ENCODE data around the gene CLHC1. TPM values are rescaled to one million over a fixed set of nuclear protein-coding genes. Genes with fewer than 3 reads are reported as not detected.

The CLHC1 gene
- total RNA-seq, 1 donor from 2014 or later: not detected

DNA sequence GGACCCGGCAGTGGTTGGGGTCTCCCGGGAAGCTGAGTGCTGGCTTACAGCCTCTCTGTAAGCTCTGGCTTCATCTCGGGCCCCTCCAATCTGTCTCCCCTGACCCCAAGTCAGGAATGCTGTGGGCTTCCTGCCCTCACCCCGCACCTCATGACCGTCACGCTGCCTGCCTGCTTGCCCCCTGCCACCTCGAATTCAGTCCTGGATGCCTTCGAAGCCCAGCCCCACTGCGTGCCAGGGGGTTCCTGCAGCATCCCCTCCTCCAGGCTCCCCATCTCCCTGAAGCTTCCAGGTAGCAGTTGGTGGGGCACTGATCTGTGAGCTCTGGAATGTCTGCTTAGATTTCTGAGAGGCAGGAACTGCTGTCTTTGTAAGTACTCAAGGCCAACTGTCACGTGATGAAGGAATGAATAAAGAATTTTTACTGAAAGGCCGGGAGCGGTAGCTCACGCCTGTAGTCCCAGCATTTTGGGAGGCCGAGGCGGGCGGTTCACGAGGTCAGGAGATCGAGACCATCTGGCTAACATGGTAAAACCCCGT is 6.5 kb downstream of the CLHC1 start:
- H3K9me3 ChIP-seq: no peaks in the 10 kb centered on the region
- H3K27me3 ChIP-seq: no peaks in the 10 kb centered on the region
- no peak for DNase-seq (ENCODE audit: low spot score in 2 of 2)
- peaks cover 0 to 5% of the 10 kb centered on the region in 2 donors for H3K4me1 ChIP-seq
- H3K36me3 ChIP-seq: no peaks in the 10 kb centered on the region
- intact Hi-C loops (cut with DNase I): no loop called here
- H3K27ac ChIP-seq: no peak overlapping the region
- TF ChIP-seq, protein P1, sequence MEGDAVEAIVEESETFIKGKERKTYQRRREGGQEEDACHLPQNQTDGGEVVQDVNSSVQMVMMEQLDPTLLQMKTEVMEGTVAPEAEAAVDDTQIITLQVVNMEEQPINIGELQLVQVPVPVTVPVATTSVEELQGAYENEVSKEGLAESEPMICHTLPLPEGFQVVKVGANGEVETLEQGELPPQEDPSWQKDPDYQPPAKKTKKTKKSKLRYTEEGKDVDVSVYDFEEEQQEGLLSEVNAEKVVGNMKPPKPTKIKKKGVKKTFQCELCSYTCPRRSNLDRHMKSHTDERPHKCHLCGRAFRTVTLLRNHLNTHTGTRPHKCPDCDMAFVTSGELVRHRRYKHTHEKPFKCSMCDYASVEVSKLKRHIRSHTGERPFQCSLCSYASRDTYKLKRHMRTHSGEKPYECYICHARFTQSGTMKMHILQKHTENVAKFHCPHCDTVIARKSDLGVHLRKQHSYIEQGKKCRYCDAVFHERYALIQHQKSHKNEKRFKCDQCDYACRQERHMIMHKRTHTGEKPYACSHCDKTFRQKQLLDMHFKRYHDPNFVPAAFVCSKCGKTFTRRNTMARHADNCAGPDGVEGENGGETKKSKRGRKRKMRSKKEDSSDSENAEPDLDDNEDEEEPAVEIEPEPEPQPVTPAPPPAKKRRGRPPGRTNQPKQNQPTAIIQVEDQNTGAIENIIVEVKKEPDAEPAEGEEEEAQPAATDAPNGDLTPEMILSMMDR (IDR thresholded peaks at IDR 0.05): no peak
- no peak overlapping the region for H3K4me3 ChIP-seq

DNA sequence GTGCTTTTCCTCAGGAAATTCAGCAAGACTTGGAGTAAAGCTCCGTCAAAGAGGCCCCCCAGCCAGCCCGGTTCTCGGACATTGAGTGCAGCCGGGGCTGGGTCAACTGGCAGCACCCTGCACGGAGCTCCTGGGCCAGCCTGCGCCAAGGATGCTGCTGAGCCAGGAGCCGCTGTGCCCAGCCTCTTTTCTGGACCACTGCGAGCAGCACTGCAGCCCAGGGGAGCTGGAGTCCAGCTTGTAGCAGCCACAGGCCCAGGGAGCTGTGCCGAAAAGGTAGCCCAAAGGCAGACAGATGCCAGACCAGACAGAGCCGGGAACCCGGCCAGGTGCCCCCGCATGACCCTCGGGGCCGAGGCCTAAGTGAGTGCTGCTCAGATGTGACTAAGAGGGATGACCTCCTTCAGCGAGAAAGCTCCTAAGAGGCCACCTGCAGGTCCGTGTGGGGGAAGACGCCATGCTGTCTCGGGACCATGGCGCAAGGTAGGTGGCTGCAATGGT is 7.3 kb downstream of the CLHC1 start:
- H3K27me3 ChIP-seq: no peaks in the 10 kb centered on the region
- H3K4me1 ChIP-seq: peaks cover 0 to 5% of the 10 kb centered on the region in 2 donors
- no peak overlapping the region for H3K4me3 ChIP-seq
- H3K27ac ChIP-seq: peak overlapping the region; percentile 89 to 94
- no peak for DNase-seq (ENCODE audit: low spot score in 2 of 2)
- H3K36me3 ChIP-seq: no peaks in the 10 kb centered on the region
- no peaks in the 10 kb centered on the region for H3K9me3 ChIP-seq
- TF ChIP-seq, protein P1 (IDR thresholded peaks at IDR 0.05): no peak
- intact Hi-C loops (cut with DNase I): no loop called here

DNA sequence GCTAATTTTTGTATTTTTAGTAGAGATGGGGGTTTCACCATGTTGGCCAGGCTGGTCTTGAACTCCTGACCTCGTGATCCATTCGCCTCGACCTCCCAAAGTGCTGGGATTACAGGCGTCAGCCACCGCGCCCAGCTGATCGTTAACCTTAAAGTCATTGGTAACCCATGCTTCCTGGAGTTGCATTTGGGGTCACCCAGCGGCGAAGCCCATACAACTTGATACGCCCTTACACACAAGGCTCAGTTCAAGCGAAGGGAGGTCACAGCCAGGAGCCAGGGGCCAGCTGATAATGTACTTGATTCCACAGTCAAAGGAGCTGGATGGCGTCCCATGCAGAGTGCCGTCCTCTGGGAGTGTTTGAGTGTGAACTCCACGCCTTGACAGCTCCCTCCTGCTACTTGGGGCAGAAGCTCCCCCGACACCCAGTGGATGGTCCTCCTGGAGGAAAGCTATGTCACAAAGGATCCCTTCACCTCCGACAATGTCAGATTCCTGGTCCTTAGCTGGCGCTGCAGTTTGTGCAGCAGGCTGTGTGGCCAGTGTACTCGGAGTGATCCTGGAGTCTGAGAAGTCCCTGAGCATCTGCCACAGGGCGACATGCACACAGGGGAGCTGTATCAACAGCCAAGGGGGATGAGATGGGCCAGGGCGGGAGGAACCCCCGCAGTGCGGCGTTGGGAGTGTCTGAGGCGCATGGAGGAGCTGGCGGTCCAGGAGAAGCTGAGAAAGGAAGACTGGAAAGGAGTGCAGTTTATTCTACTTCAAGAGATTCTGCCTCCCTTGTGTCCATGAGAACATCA is 7.9 kb downstream of the CLHC1 start:
- H3K27ac ChIP-seq: peak overlapping the region; percentile 89 to 94
- H3K9me3 ChIP-seq: no peaks in the 10 kb centered on the region
- DNase-seq (ENCODE audit: low spot score in 2 of 2): no peak
- no peaks in the 10 kb centered on the region for H3K36me3 ChIP-seq
- TF ChIP-seq, protein P1 (IDR thresholded peaks at IDR 0.05): no peak
- no peaks in the 10 kb centered on the region for H3K27me3 ChIP-seq
- H3K4me1 ChIP-seq: peaks cover 0 to 5% of the 10 kb centered on the region in 2 donors
- intact Hi-C loops (cut with DNase I): loop anchor here (1.0 kb wide), 1 partner anchor 8 kb away; the partner anchor contains the start of genes CLHC1 and RPS27A
- H3K4me3 ChIP-seq: peak overlapping the region; percentile 71 to 85

DNA sequence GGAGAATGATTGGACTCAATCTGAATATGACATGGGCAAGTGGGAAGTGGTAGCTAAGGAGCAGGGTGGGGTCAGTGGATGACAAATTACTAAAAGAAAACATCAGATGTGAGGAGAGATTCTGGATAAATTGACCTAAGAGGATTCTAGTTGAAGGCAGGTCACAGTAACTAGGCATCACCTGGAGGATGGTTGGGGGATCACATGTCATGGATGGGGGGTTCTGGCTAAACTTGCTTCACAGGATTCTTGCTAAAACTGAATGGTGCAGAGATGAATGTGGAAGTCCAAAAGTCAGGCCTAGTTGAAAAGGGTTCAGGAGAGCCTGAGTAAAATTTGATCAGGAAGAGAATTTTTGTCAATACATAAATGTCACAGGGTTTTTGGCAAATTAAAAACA is 18.3 kb downstream of the CLHC1 start:
- no peak overlapping the region for H3K27ac ChIP-seq
- no peaks in the 10 kb centered on the region for H3K4me1 ChIP-seq
- H3K4me3 ChIP-seq: no peak overlapping the region
- H3K9me3 ChIP-seq: no peaks in the 10 kb centered on the region
- TF ChIP-seq, protein P1 (IDR thresholded peaks at IDR 0.05): no peak
- no peaks in the 10 kb centered on the region for H3K27me3 ChIP-seq
- intact Hi-C loops (cut with DNase I): no loop called here
- DNase-seq (ENCODE audit: low spot score in 2 of 2): no peak
- H3K36me3 ChIP-seq: no peaks in the 10 kb centered on the region

DNA sequence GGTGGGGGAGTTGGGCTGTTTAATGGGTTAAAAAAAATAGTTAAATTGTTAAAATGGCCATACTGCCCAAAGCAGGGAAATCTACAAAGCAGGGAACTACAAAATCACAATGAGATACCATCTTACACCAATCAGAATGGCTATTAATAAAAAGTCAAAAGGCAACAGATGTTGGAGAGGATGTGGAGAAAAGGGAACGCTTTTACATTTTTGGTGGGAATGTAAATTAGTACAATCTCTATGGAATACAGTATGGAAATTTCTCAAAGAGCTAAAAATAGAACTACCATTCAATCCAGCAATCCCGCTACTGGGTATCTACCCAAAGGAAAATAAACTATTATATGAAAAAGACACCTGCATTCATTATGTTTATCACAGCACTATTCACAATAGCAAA is 27.1 kb downstream of the CLHC1 start:
- intact Hi-C loops (cut with DNase I): no loop called here
- Histone ChIP-seq H3K27ac (no peak overlapping the region), H3K36me3 (peaks cover 0 to 28% of the 10 kb centered on the region in 2 donors), H3K4me3 (no peak overlapping the region), H3K4me1 (no peaks in the 10 kb centered on the region), H3K9me3 (no peaks in the 10 kb centered on the region), H3K27me3 (no peaks in the 10 kb centered on the region)
- TF ChIP-seq, protein P1 (IDR thresholded peaks at IDR 0.05): no peak
- no peak for DNase-seq (ENCODE audit: low spot score in 2 of 2)

Measured in ascending aorta (tissue), 2 donors.